ENCODE results near the gene SIPA1L3. TPM values are rescaled to one million over a fixed set of nuclear protein-coding genes. Genes with fewer than 3 reads are reported as not detected.
A peak's percentile ranks its signal among the peaks of the same experiment; 100 is the strongest.

SIPA1L3 gene
- total RNA-seq, 1 donor from 2014 or later, result 9.4 TPM

GRCh38 chr19:38250821-38251563, 344.0 kb downstream of the SIPA1L3 start:
- peak in 1 of 2 donors; percentile 49 for DNase-seq (ENCODE audit: low spot score in 2 of 2)
- FAIRE-seq, result no peak

- DNase-seq (ENCODE audit: low spot score in 2 of 2) (peak in 1 of 2 donors; percentile 52), FAIRE-seq (no peak)
Observed at GRCh38 chr19:38251564-38252051, 344.6 kb downstream of the SIPA1L3 start.

- no peak for DNase-seq (ENCODE audit: low spot score in 2 of 2)
- FAIRE-seq, result no peak
Observed at GRCh38 chr19:38252385-38252784, 345.4 kb downstream of the SIPA1L3 start.

GRCh38 chr19:38252941-38253691, 346.1 kb downstream of the SIPA1L3 start:
- peak in 1 of 2 donors; percentile 74 for DNase-seq (ENCODE audit: low spot score in 2 of 2)
- FAIRE-seq, result no peak

GRCh38 chr19:38253788-38254187, 346.8 kb downstream of the SIPA1L3 start:
- FAIRE-seq, result no peak
- no peak for DNase-seq (ENCODE audit: low spot score in 2 of 2)

- no peak for DNase-seq (ENCODE audit: low spot score in 2 of 2)
- no peak for FAIRE-seq
Observed at GRCh38 chr19:38255383-38256014, 348.5 kb downstream of the SIPA1L3 start.

Small RNA genes within 50 kb of the gene (small RNA-seq; reads per million reads assigned to genes)
- not detected for gene RN7SL663P

Other genes starting within 250 kb of the SIPA1L3 start
- 23.6 TPM for gene ZNF607, start 187.4 kb upstream of the SIPA1L3 start, total RNA-seq
- gene ZNF573, start 127.6 kb upstream of the SIPA1L3 start, total RNA-seq, result 51.8 TPM
- gene WDR87, start 614 bp upstream of the SIPA1L3 start, total RNA-seq, result not detected